ENCODE measurements around the gene FBN1. TPM values are rescaled to one million over a fixed set of nuclear protein-coding genes. Genes with fewer than 3 reads are reported as not detected.

The FBN1 gene
- total RNA-seq = 100 to 1,000 TPM; 153 to 266 (median 203) TPM

DNA sequence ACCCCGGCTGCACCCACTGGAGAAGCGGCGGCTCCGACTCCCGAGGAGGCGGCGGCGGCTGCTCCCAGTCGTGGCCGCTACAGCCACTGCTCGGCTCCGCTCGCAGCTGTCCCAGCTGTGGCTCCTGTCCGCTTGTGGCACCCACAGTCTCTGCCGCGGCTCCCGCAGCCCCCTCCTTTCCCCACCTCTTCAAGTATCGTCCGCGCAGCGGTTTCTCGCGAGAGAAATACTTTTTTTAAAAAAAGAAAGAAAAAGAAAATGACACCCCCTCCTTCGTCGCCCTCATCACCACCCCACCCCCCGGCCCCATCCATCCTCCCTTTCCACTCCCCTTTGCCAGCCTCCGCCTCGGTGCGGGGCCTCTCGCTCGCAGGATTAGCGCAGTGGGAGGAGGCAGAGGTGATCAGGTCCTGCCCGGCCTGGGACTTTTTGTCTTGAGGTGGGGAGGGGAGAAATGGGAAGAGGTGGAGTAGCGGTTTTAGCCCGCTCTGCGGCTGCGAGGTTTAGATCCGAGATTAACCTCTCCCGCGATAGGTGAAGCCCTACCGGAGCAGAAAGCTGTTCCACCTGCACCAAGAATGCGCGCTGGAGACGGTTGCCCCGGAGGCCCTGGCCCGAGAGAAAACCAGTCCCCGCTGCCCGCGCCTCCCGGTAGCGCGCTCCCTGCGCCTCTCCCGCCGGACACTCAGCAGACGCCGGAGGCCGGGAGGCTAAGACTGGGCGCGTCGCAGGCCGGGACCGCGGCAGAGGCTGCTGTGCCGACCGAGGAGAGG lies at the start of gene FBN1:
Gene FBN1, minus strand, starts transcription at position 152 of the 773 bp plus-strand sequence. CDS start 940 bp downstream, outside the sequence.
- peak; percentile 82 for ATAC-seq
- Histone ChIP-seq H3K9me3 (no peaks in the 10 kb centered on the region), H3K4me1 (peaks cover 0 to 50% (median 11%) of the 10 kb centered on the region in 3 donors), H3K4me3 (peak within 1 kb of the TSS; percentile 67 to 84), H3K36me3 (no peaks in the 10 kb centered on the region), H3K27me3 (no peaks in the 10 kb centered on the region), H3K27ac (peak within 1 kb of the TSS; percentile 83 to 98 (median 96))
- TF ChIP-seq POLR2AphosphoS5 (IDR thresholded peaks at IDR 0.05) (peak; percentile 89), POLR2A (IDR thresholded peaks at IDR 0.05) (peak; percentile 89 to 94)
- TF ChIP-seq, protein P1, sequence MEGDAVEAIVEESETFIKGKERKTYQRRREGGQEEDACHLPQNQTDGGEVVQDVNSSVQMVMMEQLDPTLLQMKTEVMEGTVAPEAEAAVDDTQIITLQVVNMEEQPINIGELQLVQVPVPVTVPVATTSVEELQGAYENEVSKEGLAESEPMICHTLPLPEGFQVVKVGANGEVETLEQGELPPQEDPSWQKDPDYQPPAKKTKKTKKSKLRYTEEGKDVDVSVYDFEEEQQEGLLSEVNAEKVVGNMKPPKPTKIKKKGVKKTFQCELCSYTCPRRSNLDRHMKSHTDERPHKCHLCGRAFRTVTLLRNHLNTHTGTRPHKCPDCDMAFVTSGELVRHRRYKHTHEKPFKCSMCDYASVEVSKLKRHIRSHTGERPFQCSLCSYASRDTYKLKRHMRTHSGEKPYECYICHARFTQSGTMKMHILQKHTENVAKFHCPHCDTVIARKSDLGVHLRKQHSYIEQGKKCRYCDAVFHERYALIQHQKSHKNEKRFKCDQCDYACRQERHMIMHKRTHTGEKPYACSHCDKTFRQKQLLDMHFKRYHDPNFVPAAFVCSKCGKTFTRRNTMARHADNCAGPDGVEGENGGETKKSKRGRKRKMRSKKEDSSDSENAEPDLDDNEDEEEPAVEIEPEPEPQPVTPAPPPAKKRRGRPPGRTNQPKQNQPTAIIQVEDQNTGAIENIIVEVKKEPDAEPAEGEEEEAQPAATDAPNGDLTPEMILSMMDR (IDR thresholded peaks at IDR 0.05) = no peak
- WGBS, 2 donors (ENCODE audit: low coverage in 1 of 2) = 1% methylated on average over 19 of the region's 66 CpGs; no CpG with 5 or more reads in 1 of the 2 donors

DNA sequence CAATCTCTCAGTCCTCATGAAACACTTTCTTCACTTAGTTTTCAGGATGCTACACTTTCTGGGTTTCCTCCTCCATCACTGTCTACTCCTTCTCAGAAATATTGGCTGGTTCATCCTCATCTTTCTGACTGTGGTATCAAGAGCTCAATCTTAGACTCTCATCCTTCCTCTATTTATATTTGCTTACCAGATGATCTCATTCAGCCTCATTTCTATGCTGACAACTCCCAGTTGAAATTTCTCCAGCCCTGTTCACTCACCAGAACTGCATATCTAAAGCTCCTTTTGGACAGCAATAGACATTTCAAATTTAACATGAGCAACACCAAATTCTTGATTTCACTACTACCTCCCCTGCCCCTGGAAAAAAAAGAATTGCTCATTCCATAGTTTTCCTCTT lies 48.0 kb upstream of the FBN1 start:
- TF ChIP-seq EP300 (IDR thresholded peaks at IDR 0.05) (no peak), POLR2A (IDR thresholded peaks at IDR 0.05) (no peak), POLR2AphosphoS5 (IDR thresholded peaks at IDR 0.05) (no peak)
- TF ChIP-seq, protein P1 (IDR thresholded peaks at IDR 0.05) = no peak
- Histone ChIP-seq H3K4me1 (no peaks in the 10 kb centered on the region), H3K4me3 (no peak overlapping the region), H3K27ac (no peak overlapping the region), H3K36me3 (no peaks in the 10 kb centered on the region), H3K27me3 (no peaks in the 10 kb centered on the region), H3K9me3 (no peaks in the 10 kb centered on the region)
- no peak for ATAC-seq

DNA sequence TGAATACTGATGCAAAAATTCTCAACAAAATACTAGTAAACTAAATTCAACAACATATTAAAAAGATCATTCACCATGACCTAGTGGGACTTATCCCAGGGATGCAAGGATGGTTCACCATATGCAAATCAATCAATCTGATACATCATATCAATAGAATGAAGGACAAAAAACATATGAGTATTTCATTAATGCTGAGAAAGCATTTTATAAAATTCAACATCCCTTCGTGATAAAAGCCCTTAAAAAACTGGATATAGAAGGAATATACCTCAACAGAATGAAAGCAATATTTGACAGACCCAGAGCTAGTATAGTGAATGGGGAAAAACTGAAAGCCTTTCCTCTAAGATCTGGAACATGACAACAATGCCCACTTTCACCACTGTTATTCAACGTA lies 43.0 kb upstream of the FBN1 start:
- TF ChIP-seq POLR2A (IDR thresholded peaks at IDR 0.05) (no peak), POLR2AphosphoS5 (IDR thresholded peaks at IDR 0.05) (no peak), EP300 (IDR thresholded peaks at IDR 0.05) (no peak)
- TF ChIP-seq, protein P1 (IDR thresholded peaks at IDR 0.05) = no peak
- Histone ChIP-seq H3K9me3 (no peaks in the 10 kb centered on the region), H3K36me3 (no peaks in the 10 kb centered on the region), H3K27me3 (no peaks in the 10 kb centered on the region), H3K4me3 (no peak overlapping the region), H3K4me1 (no peaks in the 10 kb centered on the region), H3K27ac (no peak overlapping the region)
- WGBS, 2 donors (ENCODE audit: low coverage in 1 of 2) = 93 to 100% methylated on average over 1 of the region's 2 CpGs
- ATAC-seq = no peak

DNA sequence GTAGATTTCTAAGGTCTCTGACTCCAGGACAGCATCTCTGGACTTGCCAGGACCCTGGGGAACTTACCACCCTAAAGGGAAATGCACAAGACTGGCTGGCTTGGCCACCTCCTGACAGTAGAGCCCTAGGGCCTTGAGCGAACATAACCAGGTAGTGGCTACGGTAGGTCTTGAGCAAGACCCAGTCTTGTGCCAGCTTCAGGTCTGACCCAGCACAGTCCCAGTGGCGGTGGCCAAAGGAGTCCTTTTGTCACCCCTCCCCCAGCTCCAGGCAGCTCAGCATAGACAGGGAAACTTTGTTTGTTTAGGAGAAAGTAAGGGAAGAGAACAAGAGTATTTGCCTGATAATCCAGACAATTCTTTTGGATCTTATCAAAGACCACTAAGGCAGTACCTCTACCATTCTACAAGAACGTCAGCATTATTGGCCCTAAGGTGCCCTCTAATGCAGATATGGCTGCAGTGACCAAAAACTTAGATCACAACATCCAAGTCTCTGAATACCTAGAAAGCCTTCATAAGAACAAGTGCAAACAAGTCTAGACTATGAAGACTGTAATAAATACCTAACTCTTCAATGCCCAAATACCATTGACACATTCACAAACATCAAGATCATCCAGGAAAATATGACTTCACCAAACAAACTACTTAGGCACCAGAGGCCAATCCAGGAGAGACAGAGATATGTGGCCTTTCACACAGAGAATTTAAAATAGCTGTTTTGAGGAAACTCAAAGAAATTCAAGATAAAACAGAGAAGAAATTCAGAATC lies 38.7 kb upstream of the FBN1 start:
- Histone ChIP-seq H3K4me1 (no peaks in the 10 kb centered on the region), H3K4me3 (no peak overlapping the region), H3K36me3 (no peaks in the 10 kb centered on the region), H3K27ac (no peak overlapping the region), H3K27me3 (no peaks in the 10 kb centered on the region), H3K9me3 (no peaks in the 10 kb centered on the region)
- TF ChIP-seq POLR2AphosphoS5 (IDR thresholded peaks at IDR 0.05) (no peak), POLR2A (IDR thresholded peaks at IDR 0.05) (no peak), EP300 (IDR thresholded peaks at IDR 0.05) (no peak)
- TF ChIP-seq, protein P1 (IDR thresholded peaks at IDR 0.05) = no peak
- WGBS, 2 donors (ENCODE audit: low coverage in 1 of 2) = 89% methylated on average over 1 of the region's 4 CpGs; no CpG with 5 or more reads in 1 of the 2 donors
- ATAC-seq = no peak
